Trophoblast cell (in vitro differentiated cells and primary cell): Measurements from ENCODE around the gene KCNMB1.
A peak's percentile ranks its signal among the peaks of the same experiment; 100 is the strongest.

ENCODE experiments used
- DNase-seq, 2 donors: peaks; one replicate each; pipeline ENCODE4 v3.0.0-alpha.2; 2016
- H2AFZ ChIP-seq: 2 replicates; pipeline ENCODE4 v1.6.1; 2013; ENCODE audit warnings: low read length, moderate library complexity, mild to moderate bottlenecking; ENCODE audit not compliant: insufficient read depth, poor library complexity
- H2AK5ac ChIP-seq: 2 replicates; pipeline ENCODE4 v1.6.1; 2013; ENCODE audit warnings: mild to moderate bottlenecking, low read length
- H2BK120ac ChIP-seq: 2 replicates; pipeline ENCODE4 v1.6.1; 2013; ENCODE audit warnings: low read length, mild to moderate bottlenecking, moderate library complexity; ENCODE audit not compliant: insufficient read depth, poor library complexity
- H2BK12ac ChIP-seq: 2 replicates; pipeline ENCODE4 v1.6.1; 2013; ENCODE audit warnings: mild to moderate bottlenecking, low read length, moderate library complexity
- H2BK5ac ChIP-seq: 2 replicates; pipeline ENCODE4 v1.6.1; 2013; ENCODE audit warnings: low read length, low read depth, moderate library complexity, mild to moderate bottlenecking; ENCODE audit not compliant: poor library complexity
- H3K14ac ChIP-seq: 2 replicates; pipeline ENCODE4 v1.6.1; 2013; ENCODE audit warnings: mild to moderate bottlenecking, low read length
- H3K18ac ChIP-seq: 2 replicates; pipeline ENCODE4 v1.6.1; 2013; ENCODE audit warnings: mild to moderate bottlenecking, low read length
- H3K23ac ChIP-seq: 2 replicates; pipeline ENCODE4 v1.6.1; 2013; ENCODE audit warnings: low read length
- H3K27ac ChIP-seq: 2 replicates; pipeline ENCODE4 v1.5.1; 2013; ENCODE audit warnings: low read depth, mild to moderate bottlenecking, inconsistent platforms, low read length, moderate library complexity
- H3K27me3 ChIP-seq: 2 replicates; pipeline ENCODE4 v1.6.1; 2013; ENCODE audit warnings: inconsistent platforms, mild to moderate bottlenecking, low read length, moderate library complexity; ENCODE audit not compliant: insufficient read depth
- H3K36me3 ChIP-seq, 2 experiments: 1 replicate in 1 of 2; 2 replicates in 1 of 2; pipeline ENCODE4 v1.6.1; 2013; ENCODE audit warnings: low read length in 2 of 2, mild to moderate bottlenecking in 2 of 2, moderate library complexity in 1 of 2; ENCODE audit not compliant: insufficient read depth in 2 of 2, control insufficient read depth in 1 of 2
- H3K4ac ChIP-seq: 2 replicates; pipeline ENCODE4 v1.6.1; 2013; ENCODE audit warnings: low read depth, mild to moderate bottlenecking, low read length, moderate library complexity
- H3K4me1 ChIP-seq, 2 experiments: 1 replicate in 1 of 2; 2 replicates in 1 of 2; pipeline ENCODE4 v1.6.1; 2013; ENCODE audit warnings: low read length in 2 of 2, mild to moderate bottlenecking in 2 of 2, moderate library complexity in 1 of 2; ENCODE audit not compliant: insufficient read depth in 2 of 2, control insufficient read depth in 1 of 2
- H3K4me2 ChIP-seq: 2 replicates; pipeline ENCODE4 v1.6.1; 2013; ENCODE audit warnings: inconsistent platforms, mild to moderate bottlenecking, low read length, moderate library complexity
- H3K4me3 ChIP-seq: 2 replicates; pipeline ENCODE4 v1.5.1; 2013; ENCODE audit warnings: mild to moderate bottlenecking, low read depth, low read length, inconsistent platforms
- H3K79me1 ChIP-seq: one replicate; pipeline ENCODE4 v1.6.1; 2013; ENCODE audit warnings: low read length
- H3K79me2 ChIP-seq: 2 replicates; pipeline ENCODE4 v1.6.1; 2013; ENCODE audit warnings: low read length, mild to moderate bottlenecking; ENCODE audit not compliant: control insufficient read depth, insufficient read depth, poor library complexity
- H3K9ac ChIP-seq: 2 replicates; pipeline ENCODE4 v1.6.1; 2013; ENCODE audit warnings: mild to moderate bottlenecking, low read length
- H3K9me3 ChIP-seq: 2 replicates; pipeline ENCODE4 v1.6.1; 2013; ENCODE audit warnings: low read depth, mild to moderate bottlenecking, control low read depth, inconsistent platforms, low read length; ENCODE audit not compliant: insufficient read depth
- H4K12ac ChIP-seq: 2 replicates; pipeline ENCODE4 v1.6.1; 2013; ENCODE audit warnings: low read depth, mild to moderate bottlenecking, low read length, moderate library complexity
- H4K8ac ChIP-seq: 2 replicates; pipeline ENCODE4 v1.6.1; 2013; ENCODE audit warnings: low read depth, mild to moderate bottlenecking, low read length, moderate library complexity
- H4K91ac ChIP-seq: one replicate; pipeline ENCODE4 v1.6.1; 2013; ENCODE audit warnings: low read depth, mild to moderate bottlenecking, low read length, moderate library complexity
- WGBS: extraction: QIAGEN DNeasy Blood & Tissue Kit; methylation state at CpG from one replicate; pipeline ENCODE4 v1.1.7; 2013; ENCODE audit warnings: missing lambda C conversion rate; ENCODE audit not compliant: insufficient read length, insufficient coverage; ENCODE audit errors: extremely low coverage; 5-methylcytosine and 5-hydroxymethylcytosine counted together

Gene KCNMB1

DNA sequence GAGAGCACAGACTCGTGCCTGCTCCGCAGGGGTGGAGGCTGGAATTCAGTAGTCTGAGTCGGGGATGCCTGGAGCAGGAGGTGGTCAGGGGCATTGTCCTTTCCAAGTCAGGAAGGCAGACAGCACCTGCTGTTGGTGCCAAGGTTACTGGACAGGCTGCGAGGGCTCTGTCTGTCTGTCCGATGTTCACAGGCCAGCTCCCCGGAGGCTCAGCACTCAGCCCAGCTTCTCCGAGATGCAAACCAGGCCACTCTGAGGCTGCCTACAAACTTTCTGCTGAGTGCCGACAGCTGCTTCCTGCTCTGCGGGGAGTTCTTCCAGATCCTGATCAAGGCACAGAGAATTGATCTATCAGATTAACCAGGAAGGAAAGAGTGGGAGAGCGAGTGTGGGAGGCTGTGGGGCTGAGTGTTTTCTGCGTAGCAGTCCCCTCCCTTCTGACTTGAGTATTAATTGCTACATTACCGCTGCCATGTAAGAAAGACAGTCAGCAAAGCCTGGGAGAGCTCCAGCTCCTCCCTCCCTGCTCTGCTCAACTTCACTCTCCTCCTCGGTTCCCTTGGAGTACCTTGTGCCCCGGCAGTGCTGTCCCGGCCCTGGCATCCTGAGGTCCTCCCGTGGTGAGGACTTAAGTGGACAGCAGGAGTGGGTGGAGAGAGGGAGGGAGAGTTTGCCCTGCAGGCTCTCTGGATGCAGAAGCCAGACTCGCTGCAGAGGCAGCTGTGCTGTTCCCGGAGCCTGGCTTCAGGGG is 36.0 kb downstream of the KCNMB1 start:
- no peaks in the 10 kb centered on the region for H3K9me3 ChIP-seq
- peak overlapping the region; percentile 47 for H3K4me2 ChIP-seq
- H3K14ac ChIP-seq = no peak overlapping the region
- H3K4ac ChIP-seq = peak overlapping the region; percentile 22
- DNase-seq = no peak
- peak overlapping the region; percentile 51 for H2AK5ac ChIP-seq
- no peak overlapping the region for H4K12ac ChIP-seq
- peak overlapping the region; percentile 30 for H3K18ac ChIP-seq
- H3K36me3 ChIP-seq = no peaks in the 10 kb centered on the region
- no peak overlapping the region for H3K4me3 ChIP-seq
- H3K27ac ChIP-seq = peak overlapping the region; percentile 59
- no peak overlapping the region for H3K9ac ChIP-seq
- H4K8ac ChIP-seq = peak overlapping the region; percentile 39
- peaks cover 3% of the 10 kb centered on the region for H3K79me1 ChIP-seq
- H4K91ac ChIP-seq = peak overlapping the region; percentile 45
- H3K79me2 ChIP-seq = no peaks in the 10 kb centered on the region
- H3K23ac ChIP-seq = no peak overlapping the region
- H2AFZ ChIP-seq = peak overlapping the region; percentile 23
- no peak overlapping the region for H2BK12ac ChIP-seq
- peaks cover 16 to 21% of the 10 kb centered on the region in 2 experiments for H3K4me1 ChIP-seq
- no peaks in the 10 kb centered on the region for H3K27me3 ChIP-seq
- H2BK120ac ChIP-seq = peak overlapping the region; percentile 28
- H2BK5ac ChIP-seq = peak overlapping the region; percentile 16
- no CpG with 5 or more reads among the region's 18 CpGs for WGBS

DNA sequence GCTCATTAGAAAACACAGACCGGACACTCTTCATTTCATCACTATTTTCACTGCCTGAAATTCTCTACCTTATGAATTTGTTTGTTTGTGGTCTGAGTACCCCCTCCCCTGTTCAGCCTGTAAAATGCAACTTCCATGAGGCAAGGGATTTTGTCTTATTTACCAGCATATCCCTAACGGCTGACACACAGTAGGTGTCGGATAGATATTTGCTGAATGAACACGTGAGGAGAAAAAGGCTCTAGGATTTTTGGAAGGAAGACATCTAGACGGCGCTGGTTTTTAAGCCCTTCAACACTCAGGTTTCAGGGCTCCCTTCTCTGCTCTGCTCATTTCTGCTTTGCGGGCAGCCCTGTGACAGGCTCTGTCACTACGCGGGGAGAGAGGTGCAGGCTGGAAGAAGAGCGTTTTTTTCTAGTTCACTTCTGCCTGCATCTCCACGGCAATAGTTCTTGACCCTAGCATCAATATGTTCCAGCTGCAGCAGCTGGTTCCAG is 41.0 kb downstream of the KCNMB1 start:
- Histone ChIP-seq H2AK5ac (no peak overlapping the region), H3K9me3 (no peaks in the 10 kb centered on the region), H4K8ac (no peak overlapping the region), H4K12ac (no peak overlapping the region), H3K4ac (no peak overlapping the region), H3K27ac (no peak overlapping the region), H2AFZ (no peak overlapping the region), H2BK12ac (no peak overlapping the region), H3K4me1 (peaks cover 4 to 5% of the 10 kb centered on the region in 2 experiments), H3K79me1 (no peaks in the 10 kb centered on the region), H3K4me2 (no peak overlapping the region), H3K14ac (no peak overlapping the region), H3K79me2 (no peaks in the 10 kb centered on the region), H3K9ac (no peak overlapping the region), H2BK5ac (no peak overlapping the region), H4K91ac (no peak overlapping the region), H3K18ac (no peak overlapping the region), H2BK120ac (no peak overlapping the region), H3K27me3 (no peaks in the 10 kb centered on the region), H3K36me3 (no peaks in the 10 kb centered on the region), H3K4me3 (no peak overlapping the region), H3K23ac (no peak overlapping the region)
- DNase-seq = no peak
- WGBS = no CpG with 5 or more reads among the region's 11 CpGs

DNA sequence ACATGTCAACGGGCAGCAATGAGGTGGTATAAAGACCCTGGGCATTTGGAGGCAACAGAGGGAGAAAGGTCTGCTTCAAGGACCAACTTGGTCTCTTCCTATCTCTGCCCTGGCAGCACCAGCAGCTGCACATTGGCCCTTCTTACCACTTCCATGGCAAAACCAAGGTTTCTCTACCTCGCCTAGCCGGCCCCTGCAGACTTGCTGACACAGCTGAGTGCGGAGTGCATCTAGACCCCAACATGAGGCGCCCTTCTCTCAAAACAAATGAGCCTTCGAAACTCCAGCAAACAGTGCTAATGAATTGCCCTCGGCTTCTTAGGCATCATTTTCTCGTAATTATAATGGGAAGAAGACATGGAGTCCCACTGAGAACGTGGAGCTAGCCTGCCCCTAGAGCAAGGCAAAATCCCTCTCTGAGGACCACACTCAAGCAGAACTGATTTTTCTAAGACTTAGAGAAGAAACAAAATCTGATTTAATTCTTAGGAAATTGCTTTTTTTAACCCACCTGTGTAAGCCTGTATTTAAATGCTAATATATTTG is 42.1 kb downstream of the KCNMB1 start:
- WGBS = no CpG with 5 or more reads among the region's 9 CpGs
- Histone ChIP-seq H3K4ac (no peak overlapping the region), H3K18ac (no peak overlapping the region), H3K9ac (no peak overlapping the region), H4K12ac (no peak overlapping the region), H2AFZ (no peak overlapping the region), H2BK12ac (no peak overlapping the region), H3K23ac (no peak overlapping the region), H3K4me1 (peaks cover 4% of the 10 kb centered on the region in 2 experiments), H3K9me3 (no peaks in the 10 kb centered on the region), H3K4me2 (no peak overlapping the region), H3K79me1 (no peaks in the 10 kb centered on the region), H4K8ac (no peak overlapping the region), H3K27ac (no peak overlapping the region), H3K4me3 (no peak overlapping the region), H3K79me2 (no peaks in the 10 kb centered on the region), H2BK120ac (no peak overlapping the region), H2BK5ac (no peak overlapping the region), H3K14ac (no peak overlapping the region), H4K91ac (no peak overlapping the region), H2AK5ac (no peak overlapping the region), H3K36me3 (no peaks in the 10 kb centered on the region), H3K27me3 (no peaks in the 10 kb centered on the region)
- no peak for DNase-seq

DNA sequence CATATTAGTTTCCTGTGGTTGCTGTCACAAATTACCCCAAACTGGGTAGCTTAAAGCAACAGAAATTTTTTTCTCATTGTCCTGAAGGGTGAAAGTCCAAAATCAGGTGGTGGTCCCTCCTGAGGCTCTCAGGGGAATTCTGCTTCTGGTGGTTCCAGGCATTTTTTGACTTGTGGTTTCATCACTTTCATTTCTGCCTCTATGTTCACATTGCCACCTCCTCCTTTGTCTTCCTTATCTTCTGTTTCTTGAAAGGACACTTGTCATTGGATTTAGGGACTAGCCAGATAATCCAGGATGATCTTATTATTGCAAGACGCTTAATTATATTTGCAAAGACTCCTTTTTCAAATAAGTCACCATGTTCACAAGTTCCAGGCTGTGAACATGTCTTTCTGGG is 43.2 kb downstream of the KCNMB1 start:
- H3K27ac ChIP-seq = no peak overlapping the region
- no peak overlapping the region for H2AFZ ChIP-seq
- no peak overlapping the region for H4K8ac ChIP-seq
- H3K18ac ChIP-seq = no peak overlapping the region
- H4K12ac ChIP-seq = no peak overlapping the region
- H2BK12ac ChIP-seq = no peak overlapping the region
- H3K4me3 ChIP-seq = no peak overlapping the region
- H2BK120ac ChIP-seq = no peak overlapping the region
- no peak overlapping the region for H3K4ac ChIP-seq
- H4K91ac ChIP-seq = no peak overlapping the region
- H3K79me2 ChIP-seq = no peaks in the 10 kb centered on the region
- H3K36me3 ChIP-seq = no peaks in the 10 kb centered on the region
- no peak overlapping the region for H2BK5ac ChIP-seq
- peaks cover 3% of the 10 kb centered on the region for H3K9me3 ChIP-seq
- H2AK5ac ChIP-seq = no peak overlapping the region
- H3K4me2 ChIP-seq = no peak overlapping the region
- H3K27me3 ChIP-seq = no peaks in the 10 kb centered on the region
- H3K9ac ChIP-seq = no peak overlapping the region
- H3K4me1 ChIP-seq = peaks cover 4% of the 10 kb centered on the region in 2 experiments
- H3K14ac ChIP-seq = no peak overlapping the region
- DNase-seq = no peak
- no CpG with 5 or more reads among the region's 1 CpG for WGBS
- no peaks in the 10 kb centered on the region for H3K79me1 ChIP-seq
- no peak overlapping the region for H3K23ac ChIP-seq
